Esophagus (tissue), 2 donors: ENCODE results near the gene DCAF8L2. TPM values are rescaled to one million over a fixed set of nuclear protein-coding genes. Genes with fewer than 3 reads are reported as not detected.

ENCODE experiments used
- H3K27ac ChIP-seq, 2 donors: one replicate each; pipeline ENCODE4 v1.5.1; 2013; ENCODE audit warnings: low read depth in 2 of 2, mild to moderate bottlenecking in 2 of 2, inconsistent platforms in 1 of 2, low read length in 1 of 2, moderate library complexity in 1 of 2
- H3K27me3 ChIP-seq, 2 donors: one replicate each; pipeline ENCODE4 v1.6.1; 2013; ENCODE audit warnings: low read length in 2 of 2, control low read depth in 1 of 2, mild to moderate bottlenecking in 1 of 2; ENCODE audit not compliant: insufficient read depth in 2 of 2, control insufficient read depth in 1 of 2
- H3K36me3 ChIP-seq, 2 donors: one replicate each; pipeline ENCODE4 v1.6.1; 2013; ENCODE audit warnings: low read length in 1 of 2; ENCODE audit not compliant: control insufficient read depth in 2 of 2, insufficient read depth in 2 of 2
- H3K4me1 ChIP-seq, 2 donors: one replicate each; pipeline ENCODE4 v1.6.1; 2013; ENCODE audit warnings: low read length in 1 of 2; ENCODE audit not compliant: control insufficient read depth in 2 of 2, insufficient read depth in 2 of 2
- H3K4me3 ChIP-seq, 2 donors: one replicate each; pipeline ENCODE4 v1.5.1; 2013; ENCODE audit warnings: low read length in 2 of 2, mild to moderate bottlenecking in 2 of 2, low read depth in 1 of 2, moderate library complexity in 1 of 2
- H3K9me3 ChIP-seq, 2 donors: one replicate each; pipeline ENCODE4 v1.6.1; 2013; ENCODE audit warnings: mild to moderate bottlenecking in 2 of 2, low read depth in 1 of 2, low read length in 1 of 2, moderate library complexity in 1 of 2; ENCODE audit not compliant: control insufficient read depth in 2 of 2, insufficient read depth in 1 of 2
- WGBS, 2 donors: extraction: QIAGEN DNeasy Blood & Tissue Kit; methylation state at CpG; one replicate each; pipeline ENCODE4 v1.1.7; 2013; 5-methylcytosine and 5-hydroxymethylcytosine counted together
- polyA plus RNA-seq, 2 donors: library from polyadenylated mRNA; stranded (reverse); fragments of 200-250 nt; gene quantifications; one replicate each; pipeline ENCODE4 v1.2.3, GENCODE V29; 2013
- donor health status: healthy with polysubstance abuse.
- donor health status: Bipolar disorder and iron deficiency.

The DCAF8L2 gene
- polyA plus RNA-seq, 2 donors = not detected

DNA sequence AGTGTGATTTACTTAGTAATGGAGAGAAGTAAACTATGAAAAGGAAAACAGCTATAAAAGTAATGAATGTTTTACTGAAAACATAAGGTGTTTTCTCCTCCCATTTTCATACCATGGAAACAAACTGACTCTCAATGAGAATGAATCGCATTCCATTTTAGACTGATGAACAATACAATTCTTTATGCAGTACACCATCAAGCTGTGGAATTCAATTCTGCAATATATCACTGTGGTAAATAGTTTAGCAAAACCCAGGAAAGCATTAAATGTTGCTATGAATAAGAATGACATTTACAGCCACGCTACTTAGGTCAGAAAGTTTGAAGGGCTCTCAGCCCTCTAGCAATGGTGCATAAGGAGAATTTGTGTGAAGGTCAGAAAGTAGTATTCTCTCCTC is 7.4 kb downstream of the DCAF8L2 start:
- H3K36me3 ChIP-seq = no peaks in the 10 kb centered on the region
- WGBS, 2 donors = 73 to 92% methylated on average over 2 of the region's 2 CpGs
- no peak overlapping the region for H3K4me3 ChIP-seq
- H3K27ac ChIP-seq = no peak overlapping the region
- H3K27me3 ChIP-seq = no peaks in the 10 kb centered on the region
- H3K9me3 ChIP-seq = peaks cover 0 to 3% of the 10 kb centered on the region in 2 donors
- H3K4me1 ChIP-seq = no peaks in the 10 kb centered on the region

DNA sequence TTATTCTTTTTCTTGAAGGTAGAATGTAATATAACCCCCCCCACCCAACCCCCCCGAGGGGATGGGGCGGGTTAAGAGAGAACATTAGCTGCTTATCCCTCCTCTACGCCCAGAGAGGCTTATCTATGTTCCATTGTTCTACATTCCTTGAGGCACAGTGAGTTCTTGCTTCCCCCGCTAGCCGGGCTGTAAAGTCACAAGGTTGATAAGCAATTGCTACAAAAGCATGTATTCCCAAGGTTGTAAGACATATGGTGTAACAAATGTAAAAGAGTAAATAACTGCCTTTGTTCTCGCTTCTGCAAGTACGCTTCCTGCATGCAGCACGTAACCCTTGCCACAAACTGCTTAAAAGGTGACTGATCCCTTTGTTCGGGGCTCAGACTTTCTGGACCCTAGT is 8.2 kb downstream of the DCAF8L2 start:
- H3K27ac ChIP-seq = no peak overlapping the region
- no peaks in the 10 kb centered on the region for H3K27me3 ChIP-seq

DNA sequence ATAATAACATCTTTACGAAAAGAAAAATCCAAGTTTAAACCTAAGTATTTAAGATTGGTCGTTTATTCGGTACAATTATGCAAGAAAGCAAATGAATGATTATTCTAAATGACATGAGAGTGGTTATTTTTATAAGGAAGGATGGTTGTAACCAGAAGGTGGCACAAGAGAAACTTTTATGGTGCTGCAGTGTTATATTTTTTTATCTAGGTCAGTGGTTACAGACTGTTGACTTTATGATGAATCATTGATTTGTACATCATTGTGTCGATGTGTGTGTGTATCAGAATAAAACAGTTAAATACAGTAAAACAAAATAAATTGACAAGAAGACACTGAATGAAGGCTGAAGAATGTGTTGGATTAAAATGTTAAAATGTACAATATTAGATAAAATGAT is 9.8 kb downstream of the DCAF8L2 start:
- no peak overlapping the region for H3K4me3 ChIP-seq
- no peaks in the 10 kb centered on the region for H3K36me3 ChIP-seq
- H3K9me3 ChIP-seq = no peaks in the 10 kb centered on the region
- no peaks in the 10 kb centered on the region for H3K27me3 ChIP-seq
- no peaks in the 10 kb centered on the region for H3K4me1 ChIP-seq
- H3K27ac ChIP-seq = no peak overlapping the region
- WGBS, 2 donors = 47 to 48% methylated on average over 4 of the region's 4 CpGs

More for the DNA sequence above, 8.2 kb downstream of the DCAF8L2 start:
- 48 to 58% methylated on average over 9 of the region's 9 CpGs for WGBS, 2 donors
- no peak overlapping the region for H3K4me3 ChIP-seq
- H3K4me1 ChIP-seq = no peaks in the 10 kb centered on the region
- H3K36me3 ChIP-seq = no peaks in the 10 kb centered on the region
- H3K9me3 ChIP-seq = peaks cover 0 to 3% of the 10 kb centered on the region in 2 donors

DNA sequence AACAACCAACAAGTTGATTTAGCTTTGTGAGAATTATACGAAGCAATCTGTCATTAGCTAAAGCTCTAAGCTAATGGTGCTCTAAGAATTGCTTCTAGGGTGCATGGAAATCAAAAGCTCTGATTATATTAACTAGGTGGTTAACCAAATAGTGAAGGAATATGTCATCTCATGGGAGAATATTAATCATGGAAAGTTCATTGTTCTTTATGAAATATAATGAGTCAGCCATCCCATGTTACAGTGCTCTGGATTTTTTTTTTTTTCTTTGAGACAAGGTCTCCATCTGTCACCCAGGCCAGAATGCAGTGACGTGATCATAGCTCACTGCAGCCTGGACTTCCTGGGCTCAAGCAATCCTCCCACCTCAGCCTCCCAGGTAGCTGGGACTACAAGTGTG is 10.5 kb downstream of the DCAF8L2 start:
- no peak overlapping the region for H3K27ac ChIP-seq
- no peak overlapping the region for H3K4me3 ChIP-seq
- H3K4me1 ChIP-seq = no peaks in the 10 kb centered on the region
- no peaks in the 10 kb centered on the region for H3K27me3 ChIP-seq
- no peaks in the 10 kb centered on the region for H3K36me3 ChIP-seq
- 67 to 71% methylated on average over 2 of the region's 2 CpGs for WGBS, 2 donors
- no peaks in the 10 kb centered on the region for H3K9me3 ChIP-seq

DNA sequence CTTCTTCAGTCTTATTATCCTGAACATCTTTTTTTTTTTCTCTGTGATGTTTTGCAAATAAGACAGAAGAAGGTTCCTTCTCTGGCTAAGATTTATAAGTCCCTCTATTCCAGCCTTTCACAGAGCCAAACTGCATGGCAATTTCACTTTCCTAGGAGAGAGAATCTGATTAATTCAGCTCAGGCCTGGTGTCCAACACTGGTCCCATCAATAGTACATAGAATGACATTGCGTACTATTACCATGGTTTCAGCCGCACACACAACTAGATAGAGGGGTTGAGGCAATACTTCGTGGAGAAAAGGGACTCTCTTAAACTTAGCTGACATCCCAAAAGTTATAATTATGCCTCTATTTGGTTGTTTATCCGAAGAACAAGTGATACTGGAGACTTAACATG is 18.5 kb downstream of the DCAF8L2 start:
- H3K4me3 ChIP-seq = no peak overlapping the region
- no peaks in the 10 kb centered on the region for H3K36me3 ChIP-seq
- no peaks in the 10 kb centered on the region for H3K9me3 ChIP-seq
- no peaks in the 10 kb centered on the region for H3K4me1 ChIP-seq
- H3K27ac ChIP-seq = no peak overlapping the region
- 67 to 80% methylated on average over 4 of the region's 4 CpGs for WGBS, 2 donors
- no peaks in the 10 kb centered on the region for H3K27me3 ChIP-seq

DNA sequence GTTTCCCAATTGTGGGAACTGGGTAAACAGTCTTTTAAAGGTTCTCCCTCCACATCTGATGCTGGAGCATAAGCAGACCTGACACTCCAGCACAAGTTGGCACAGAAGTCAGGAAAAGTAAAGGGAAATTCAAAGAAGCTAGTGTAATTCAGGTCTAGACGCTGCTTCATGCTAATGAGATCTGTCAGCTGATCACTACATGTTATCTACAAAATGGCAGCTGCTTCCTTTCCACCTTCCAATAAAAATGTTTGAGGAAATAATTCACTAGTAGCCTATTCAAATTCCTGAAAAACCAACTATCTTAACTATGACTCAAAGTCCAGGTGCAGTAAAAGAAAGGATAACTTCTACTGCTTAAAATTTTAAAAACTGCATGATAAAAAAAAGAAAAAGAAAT is 29.3 kb downstream of the DCAF8L2 start:
- WGBS, 2 donors = 45 to 69% methylated on average over 1 of the region's 1 CpG
- Histone ChIP-seq H3K4me1 (no peaks in the 10 kb centered on the region), H3K27ac (no peak overlapping the region), H3K27me3 (no peaks in the 10 kb centered on the region), H3K4me3 (no peak overlapping the region), H3K9me3 (no peaks in the 10 kb centered on the region), H3K36me3 (no peaks in the 10 kb centered on the region)

DNA sequence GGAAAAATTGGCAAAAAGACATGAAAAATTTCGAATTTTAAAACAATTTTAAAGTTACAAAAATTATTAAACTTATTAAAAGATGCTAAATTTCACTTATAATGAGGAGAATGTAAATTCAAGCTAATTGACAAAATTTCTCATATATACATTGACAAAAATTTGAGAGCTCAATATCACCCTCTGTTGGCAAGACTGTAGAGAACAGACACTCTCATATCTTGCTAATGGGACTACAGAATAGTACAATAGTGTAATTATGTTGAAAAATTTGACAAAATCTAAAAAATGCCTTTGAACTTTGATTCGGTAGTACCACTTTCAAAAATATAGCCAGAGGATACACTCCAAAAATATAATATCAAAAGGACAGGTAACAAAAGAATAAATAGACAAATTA is 29.8 kb downstream of the DCAF8L2 start:
- Histone ChIP-seq H3K4me1 (no peaks in the 10 kb centered on the region), H3K9me3 (no peaks in the 10 kb centered on the region), H3K36me3 (no peaks in the 10 kb centered on the region), H3K27ac (no peak overlapping the region), H3K4me3 (no peak overlapping the region), H3K27me3 (no peaks in the 10 kb centered on the region)
- 20 to 41% methylated on average over 2 of the region's 2 CpGs for WGBS, 2 donors

DNA sequence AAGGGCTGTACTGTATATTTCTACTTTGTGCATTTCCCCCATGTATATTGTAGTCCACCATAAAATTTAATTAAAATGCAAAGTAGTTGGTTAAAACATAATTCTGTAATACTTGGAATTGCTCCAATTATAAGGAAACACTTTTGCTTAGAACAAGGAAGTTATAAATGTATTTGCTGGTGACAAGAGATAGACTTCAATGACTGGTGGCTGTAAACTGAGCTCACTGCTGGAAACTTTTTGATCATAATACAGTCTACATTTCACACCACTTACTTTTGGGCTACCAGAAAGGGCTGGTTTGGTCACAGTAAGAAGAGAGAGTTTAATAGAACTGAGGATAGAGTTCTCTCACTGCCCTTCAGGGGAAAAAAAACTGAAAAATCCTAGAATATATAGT is 32.7 kb downstream of the DCAF8L2 start:
- Histone ChIP-seq H3K4me1 (no peaks in the 10 kb centered on the region), H3K27ac (no peak overlapping the region), H3K27me3 (no peaks in the 10 kb centered on the region), H3K4me3 (no peak overlapping the region), H3K9me3 (no peaks in the 10 kb centered on the region), H3K36me3 (no peaks in the 10 kb centered on the region)

DNA sequence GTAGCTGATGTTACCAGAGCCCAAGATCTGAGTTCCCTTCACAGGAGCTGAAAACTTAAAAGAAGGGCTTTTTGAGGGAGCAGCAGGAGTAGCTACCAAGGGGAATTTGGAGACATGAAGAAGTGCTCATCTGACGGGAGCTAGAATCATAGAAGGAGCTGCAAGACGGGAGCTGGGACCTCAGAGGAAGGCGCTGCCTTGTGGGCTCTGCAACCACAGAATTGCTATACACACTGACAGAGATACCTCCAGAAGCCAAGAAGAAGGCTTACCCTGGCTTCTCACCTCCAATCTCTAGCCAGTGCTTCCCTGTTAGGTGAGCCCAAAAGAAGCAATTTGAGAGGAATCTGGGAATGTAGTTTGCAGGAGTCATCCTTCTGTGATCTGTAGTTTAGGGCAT is 35.9 kb downstream of the DCAF8L2 start:
- Histone ChIP-seq H3K36me3 (no peaks in the 10 kb centered on the region), H3K27me3 (no peaks in the 10 kb centered on the region), H3K27ac (no peak overlapping the region), H3K4me3 (no peak overlapping the region), H3K9me3 (no peaks in the 10 kb centered on the region), H3K4me1 (no peaks in the 10 kb centered on the region)
- 60 to 89% methylated on average over 3 of the region's 3 CpGs for WGBS, 2 donors

DNA sequence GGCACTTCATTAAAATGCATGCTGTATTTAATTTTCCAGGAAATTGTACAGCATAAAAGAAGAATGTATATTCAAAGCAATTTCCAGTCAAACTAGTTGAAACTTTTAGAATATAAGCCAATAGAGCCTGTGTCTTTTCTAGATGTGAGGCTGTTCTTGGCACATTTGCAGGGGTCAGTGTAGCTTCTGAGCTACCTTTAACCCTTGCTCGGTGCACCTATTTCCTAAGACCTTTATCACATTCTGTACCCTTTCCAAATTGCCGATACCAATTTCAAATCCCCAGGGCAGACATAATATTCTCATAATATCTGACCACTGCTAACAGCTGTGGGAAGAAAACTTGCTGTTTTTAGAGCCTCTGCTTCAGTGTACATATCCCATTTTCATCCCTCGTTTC is 43.2 kb downstream of the DCAF8L2 start:
- H3K27ac ChIP-seq = no peak overlapping the region
- H3K9me3 ChIP-seq = no peaks in the 10 kb centered on the region
- WGBS, 2 donors = 58 to 72% methylated on average over 3 of the region's 3 CpGs
- H3K4me3 ChIP-seq = no peak overlapping the region
- H3K27me3 ChIP-seq = no peaks in the 10 kb centered on the region
- no peaks in the 10 kb centered on the region for H3K4me1 ChIP-seq
- H3K36me3 ChIP-seq = no peaks in the 10 kb centered on the region
